ENCODE results near the gene GCN1. TPM values are rescaled to one million over a fixed set of nuclear protein-coding genes. Genes with fewer than 3 reads are reported as not detected.

GCN1 gene
- polyA plus RNA-seq, 3 donors, result 5.0 to 22.1 (median 8.3) TPM

GRCh38 chr12:120222288-120222832 is 27.8 kb upstream of the GCN1 start:
- intact Hi-C loops (cut with micrococcal nuclease), result no loop called here
- no peak for DNase-seq
- peaks cover 78 to 96% of the 10 kb centered on the region in 2 donors for H3K36me3 Mint-ChIP-seq
- no peak overlapping the region for H3K4me3 Mint-ChIP-seq
- H3K27me3 Mint-ChIP-seq (ENCODE audit: low read depth in 3 of 3), result peaks cover 0 to 7% (median 4%) of the 10 kb centered on the region in 3 donors
- H3K9ac ChIP-seq (ENCODE audit: insufficient read depth, low read length, poor library complexity, severe bottlenecking), result no peak overlapping the region
- no peak overlapping the region for H3K27ac Mint-ChIP-seq
- H3K4me2 ChIP-seq (replicated peaks; ENCODE audit: extremely low read depth, low read length, poor library complexity, severe bottlenecking), result no peak overlapping the region
- peaks cover 77 to 85% of the 10 kb centered on the region in 2 donors for H3K36me3 ChIP-seq (replicated peaks in 1 of 2; ENCODE audit: control insufficient read depth in 1 of 2, insufficient read depth in 2 of 2, low read length in 2 of 2)
- no peak overlapping the region for H3K27ac ChIP-seq (ENCODE audit: low read depth in 1 of 2, low read length in 2 of 2)
- H3K27me3 ChIP-seq (ENCODE audit: control insufficient read depth in 2 of 2, insufficient read depth in 2 of 2, low read length in 2 of 2), result no peaks in the 10 kb centered on the region
- peaks cover 29 to 33% of the 10 kb centered on the region in 2 donors for H3K4me1 ChIP-seq (ENCODE audit: control insufficient read depth in 1 of 2, insufficient read depth in 2 of 2, low read length in 2 of 2)
- H3K9me3 Mint-ChIP-seq, result peaks cover 0 to 2% (median 0%) of the 10 kb centered on the region in 7 donors
- peaks cover 40% of the 10 kb centered on the region for H3K79me2 ChIP-seq (ENCODE audit: insufficient read depth, low read length)
- H3K9me3 ChIP-seq (replicated peaks in 1 of 2; ENCODE audit: control insufficient read depth in 1 of 2, insufficient read depth in 1 of 2, low read length in 2 of 2), result no peaks in the 10 kb centered on the region
- H3K4me1 Mint-ChIP-seq, result peaks cover 30% of the 10 kb centered on the region
- WGBS (ENCODE audit: insufficient coverage), result 96% methylated on average over 11 of the region's 12 CpGs
- TF ChIP-seq CTCF (IDR thresholded peaks at IDR 0.05), result no peak
- peaks cover 100% of the 10 kb centered on the region for H4K20me1 ChIP-seq (ENCODE audit: insufficient read depth, low read length)
- H3K4me3 ChIP-seq (replicated peaks in 1 of 3; ENCODE audit: low read depth in 2 of 3, low read length in 3 of 3), result no peak overlapping the region
- H2AFZ ChIP-seq (ENCODE audit: insufficient read depth, low read depth, low read length, poor library complexity, severe bottlenecking), result no peak overlapping the region

GRCh38 chr12:120221576-120221900 is 27.0 kb upstream of the GCN1 start:
- H3K9me3 Mint-ChIP-seq, result peaks cover 0 to 2% (median 0%) of the 10 kb centered on the region in 7 donors
- H3K27ac ChIP-seq (ENCODE audit: low read depth in 1 of 2, low read length in 2 of 2), result no peak overlapping the region
- H2AFZ ChIP-seq (ENCODE audit: insufficient read depth, low read depth, low read length, poor library complexity, severe bottlenecking), result no peak overlapping the region
- no peak for TF ChIP-seq CTCF (IDR thresholded peaks at IDR 0.05)
- H4K20me1 ChIP-seq (ENCODE audit: insufficient read depth, low read length), result peaks cover 100% of the 10 kb centered on the region
- H3K4me1 ChIP-seq (ENCODE audit: control insufficient read depth in 1 of 2, insufficient read depth in 2 of 2, low read length in 2 of 2), result peaks cover 21 to 24% of the 10 kb centered on the region in 2 donors
- no peak overlapping the region for H3K9ac ChIP-seq (ENCODE audit: insufficient read depth, low read length, poor library complexity, severe bottlenecking)
- no peak overlapping the region for H3K27ac Mint-ChIP-seq
- DNase-seq, result no peak
- H3K36me3 ChIP-seq (replicated peaks in 1 of 2; ENCODE audit: control insufficient read depth in 1 of 2, insufficient read depth in 2 of 2, low read length in 2 of 2), result peaks cover 80 to 90% of the 10 kb centered on the region in 2 donors
- intact Hi-C loops (cut with micrococcal nuclease), result no loop called here
- H3K4me3 Mint-ChIP-seq, result no peak overlapping the region
- H3K79me2 ChIP-seq (ENCODE audit: insufficient read depth, low read length), result peaks cover 31% of the 10 kb centered on the region
- H3K4me2 ChIP-seq (replicated peaks; ENCODE audit: extremely low read depth, low read length, poor library complexity, severe bottlenecking), result no peak overlapping the region
- no peak overlapping the region for H3K4me3 ChIP-seq (replicated peaks in 1 of 3; ENCODE audit: low read depth in 2 of 3, low read length in 3 of 3)
- no peaks in the 10 kb centered on the region for H3K27me3 ChIP-seq (ENCODE audit: control insufficient read depth in 2 of 2, insufficient read depth in 2 of 2, low read length in 2 of 2)
- peaks cover 74 to 92% of the 10 kb centered on the region in 2 donors for H3K36me3 Mint-ChIP-seq
- peaks cover 22% of the 10 kb centered on the region for H3K4me1 Mint-ChIP-seq
- H3K27me3 Mint-ChIP-seq (ENCODE audit: low read depth in 3 of 3), result peaks cover 0 to 7% (median 4%) of the 10 kb centered on the region in 3 donors
- WGBS (ENCODE audit: insufficient coverage), result 100% methylated on average over 8 of the region's 13 CpGs
- no peaks in the 10 kb centered on the region for H3K9me3 ChIP-seq (replicated peaks in 1 of 2; ENCODE audit: control insufficient read depth in 1 of 2, insufficient read depth in 1 of 2, low read length in 2 of 2)
